ENCODE data around the gene LENG1. TPM values are rescaled to one million over a fixed set of nuclear protein-coding genes. Genes with fewer than 3 reads are reported as not detected.

The LENG1 gene
- total and polyA plus RNA-seq, 9 of the 15 experiments (the other 6 are each of a cell fraction or from before 2014, with no cell fraction given): 0.30 to 10.5 (median 4.7) TPM

- TF ChIP-seq REST (IDR thresholded peaks at IDR 0.05; ENCODE audit: borderline replicate concordance) (peak; percentile 71; the same call in 1 of the 2 replicates), REST (CRISPR knock-in tag; IDR thresholded peaks at IDR 0.05; ENCODE audit: low read depth) (no peak), COPS2 (conservative IDR thresholded peaks at IDR 0.05) (no peak), CTBP1 (IDR thresholded peaks at IDR 0.05; ENCODE audit: borderline replicate concordance) (0 out of 2 replicates have a peak, but pooled peaks have one; percentile 15), RCOR1 (IDR thresholded peaks at IDR 0.05; ENCODE audit: borderline replicate concordance in 1 of 2, low read depth in 2 of 2, low read length in 2 of 2) (peak in 1 of 2 experiments; percentile 22; a peak in 1 of 4 replicates), MAZ (CRISPR knock-in tag; conservative IDR thresholded peaks at IDR 0.05 in 1 of 2, IDR thresholded peaks at IDR 0.05 in 1 of 2) (peak; percentile 18 to 51; a peak in 1 of 4 replicates), GATA2 (CRISPR knock-in tag; IDR thresholded peaks at IDR 0.05) (no peak), JUND (IDR thresholded peaks at IDR 0.05; ENCODE audit: borderline replicate concordance, low read depth, low read length) (0 out of 2 replicates have a peak, but pooled peaks have one; percentile 6), JUND (tag; IDR thresholded peaks at IDR 0.05; ENCODE audit: borderline replicate concordance, low read depth, low read length) (no peak), L3MBTL2 (IDR thresholded peaks at IDR 0.05) (peak; percentile 39; the same call in 1 of the 2 replicates), CTCFL (IDR thresholded peaks at IDR 0.05; ENCODE audit: borderline replicate concordance, insufficient read depth, low read depth, low read length, poor library complexity, severe bottlenecking) (peak; percentile 50), MTA3 (IDR thresholded peaks at IDR 0.05; ENCODE audit: borderline replicate concordance) (0 out of 2 replicates have a peak, but pooled peaks have one; percentile 33), KLF1 (tag; IDR thresholded peaks at IDR 0.05) (no peak), NFXL1 (CRISPR knock-in tag; IDR thresholded peaks at IDR 0.05) (no peak)
- TF ChIP-seq, protein P1, sequence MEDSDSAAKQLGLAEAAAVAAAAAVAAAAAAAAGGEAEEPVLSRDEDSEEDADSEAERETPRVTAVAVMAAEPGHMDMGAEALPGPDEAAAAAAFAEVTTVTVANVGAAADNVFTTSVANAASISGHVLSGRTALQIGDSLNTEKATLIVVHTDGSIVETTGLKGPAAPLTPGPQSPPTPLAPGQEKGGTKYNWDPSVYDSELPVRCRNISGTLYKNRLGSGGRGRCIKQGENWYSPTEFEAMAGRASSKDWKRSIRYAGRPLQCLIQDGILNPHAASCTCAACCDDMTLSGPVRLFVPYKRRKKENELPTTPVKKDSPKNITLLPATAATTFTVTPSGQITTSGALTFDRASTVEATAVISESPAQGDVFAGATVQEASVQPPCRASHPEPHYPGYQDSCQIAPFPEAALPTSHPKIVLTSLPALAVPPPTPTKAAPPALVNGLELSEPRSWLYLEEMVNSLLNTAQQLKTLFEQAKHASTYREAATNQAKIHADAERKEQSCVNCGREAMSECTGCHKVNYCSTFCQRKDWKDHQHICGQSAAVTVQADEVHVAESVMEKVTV (CRISPR knock-in tag; IDR thresholded peaks at IDR 0.05): 0 out of 2 replicates have a peak, but pooled peaks have one; percentile 19
Measured at GRCh38 chr19:54168174-54168917, 8.8 kb upstream of the LENG1 start (continued).

Data from K562 (cell line).